Epithelial cell of esophagus (primary cell): ENCODE data around the gene ING3.

ENCODE experiments used
- DNase-seq: peaks from one replicate; pipeline ENCODE4 v3.0.0; 2010; ENCODE audit warnings: low read depth
- H3K4me3 ChIP-seq: 2 replicates; pipeline ENCODE4 v1.5.1; 2011; ENCODE audit warnings: mild to moderate bottlenecking, low read length, control low read depth
- TF ChIP-seq, protein P1 (sequence below): IDR thresholded peaks from 2 replicates; pipeline ENCODE4 v1.5.1; 2011; ENCODE audit warnings: low read depth, mild to moderate bottlenecking, low read length, control low read depth, inconsistent platforms; ENCODE audit not compliant: insufficient read depth; ENCODE audit errors: missing control alignments

Gene ING3

DNA sequence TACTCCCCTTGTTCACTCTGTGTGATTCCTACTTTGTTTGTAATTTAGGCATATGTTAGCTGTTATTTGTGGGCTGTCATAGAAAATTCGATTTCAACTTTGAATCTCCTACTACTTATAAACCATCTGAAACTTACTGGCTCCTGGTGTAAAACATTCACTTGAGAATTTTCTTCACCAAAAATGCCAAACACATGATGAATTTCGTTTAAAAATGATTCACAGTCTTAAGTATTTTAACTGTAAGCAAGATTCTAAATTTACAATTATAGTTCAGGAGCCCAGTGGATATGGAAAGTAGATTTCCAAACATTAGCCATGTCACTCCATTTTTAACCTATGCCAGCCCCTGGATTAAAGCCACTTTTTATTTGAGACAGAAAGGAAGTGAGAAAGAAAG, 41.0 kb downstream of the ING3 start:
- H3K4me3 ChIP-seq: no peak overlapping the region
- DNase-seq: no peak
- TF ChIP-seq, protein P1, sequence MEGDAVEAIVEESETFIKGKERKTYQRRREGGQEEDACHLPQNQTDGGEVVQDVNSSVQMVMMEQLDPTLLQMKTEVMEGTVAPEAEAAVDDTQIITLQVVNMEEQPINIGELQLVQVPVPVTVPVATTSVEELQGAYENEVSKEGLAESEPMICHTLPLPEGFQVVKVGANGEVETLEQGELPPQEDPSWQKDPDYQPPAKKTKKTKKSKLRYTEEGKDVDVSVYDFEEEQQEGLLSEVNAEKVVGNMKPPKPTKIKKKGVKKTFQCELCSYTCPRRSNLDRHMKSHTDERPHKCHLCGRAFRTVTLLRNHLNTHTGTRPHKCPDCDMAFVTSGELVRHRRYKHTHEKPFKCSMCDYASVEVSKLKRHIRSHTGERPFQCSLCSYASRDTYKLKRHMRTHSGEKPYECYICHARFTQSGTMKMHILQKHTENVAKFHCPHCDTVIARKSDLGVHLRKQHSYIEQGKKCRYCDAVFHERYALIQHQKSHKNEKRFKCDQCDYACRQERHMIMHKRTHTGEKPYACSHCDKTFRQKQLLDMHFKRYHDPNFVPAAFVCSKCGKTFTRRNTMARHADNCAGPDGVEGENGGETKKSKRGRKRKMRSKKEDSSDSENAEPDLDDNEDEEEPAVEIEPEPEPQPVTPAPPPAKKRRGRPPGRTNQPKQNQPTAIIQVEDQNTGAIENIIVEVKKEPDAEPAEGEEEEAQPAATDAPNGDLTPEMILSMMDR: no peak

DNA sequence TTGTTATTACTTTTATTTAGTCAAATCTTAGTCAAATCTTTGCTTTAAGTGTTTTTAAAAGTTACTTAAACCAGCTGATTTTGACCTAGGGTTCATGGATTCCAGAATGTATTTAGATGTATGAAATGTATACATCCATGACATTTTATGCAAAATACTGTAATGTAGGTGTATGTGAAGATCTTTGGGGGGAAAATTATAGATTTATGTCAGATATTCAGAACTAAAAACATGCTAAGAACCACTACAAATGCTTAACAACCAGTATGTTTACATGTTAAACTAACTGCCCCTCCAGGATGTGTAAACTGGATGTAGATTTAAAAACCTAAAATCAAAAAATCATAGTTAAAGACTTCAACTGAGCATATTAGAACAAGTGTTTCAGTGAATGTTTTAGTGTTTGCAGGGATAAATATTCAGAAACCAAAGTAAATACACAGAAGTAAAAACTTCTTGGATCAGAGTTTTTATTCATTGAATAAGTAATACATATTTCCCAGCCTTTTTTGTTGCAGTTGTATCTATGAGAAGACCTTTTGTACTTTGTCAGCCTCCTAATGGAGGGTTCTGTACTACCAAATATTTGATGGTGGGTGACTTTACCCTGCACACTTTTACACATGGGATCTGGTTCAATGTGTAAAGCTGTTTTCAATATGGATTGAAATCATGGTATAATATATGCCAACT, 41.8 kb downstream of the ING3 start:
- no peak overlapping the region for H3K4me3 ChIP-seq
- TF ChIP-seq, protein P1: no peak
- DNase-seq: no peak

DNA sequence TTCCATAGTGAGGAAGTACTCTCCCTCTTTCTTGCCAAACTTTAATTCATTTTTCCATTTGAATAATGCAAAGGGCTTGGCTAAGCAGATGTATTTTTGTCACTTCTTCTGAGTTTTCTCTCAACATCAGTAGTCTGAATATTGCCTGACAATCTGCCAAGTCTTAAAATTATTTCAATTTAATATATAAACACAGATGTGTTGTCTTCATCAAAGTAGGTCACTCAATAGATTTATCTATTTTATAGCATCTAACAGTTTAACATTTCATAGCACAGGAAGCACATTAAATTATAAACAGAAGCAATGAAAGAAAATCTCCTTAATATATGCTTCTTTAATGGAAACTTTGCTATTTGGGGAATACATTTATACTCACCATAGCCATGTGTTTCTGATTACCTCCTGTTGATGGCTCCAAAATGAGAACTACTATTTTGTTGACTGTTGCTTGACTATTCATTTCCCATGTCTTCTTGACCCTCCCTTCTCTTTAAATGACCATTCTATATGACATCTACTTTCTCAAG, 42.5 kb downstream of the ING3 start:
- TF ChIP-seq, protein P1: no peak
- no peak for DNase-seq
- H3K4me3 ChIP-seq: no peak overlapping the region

DNA sequence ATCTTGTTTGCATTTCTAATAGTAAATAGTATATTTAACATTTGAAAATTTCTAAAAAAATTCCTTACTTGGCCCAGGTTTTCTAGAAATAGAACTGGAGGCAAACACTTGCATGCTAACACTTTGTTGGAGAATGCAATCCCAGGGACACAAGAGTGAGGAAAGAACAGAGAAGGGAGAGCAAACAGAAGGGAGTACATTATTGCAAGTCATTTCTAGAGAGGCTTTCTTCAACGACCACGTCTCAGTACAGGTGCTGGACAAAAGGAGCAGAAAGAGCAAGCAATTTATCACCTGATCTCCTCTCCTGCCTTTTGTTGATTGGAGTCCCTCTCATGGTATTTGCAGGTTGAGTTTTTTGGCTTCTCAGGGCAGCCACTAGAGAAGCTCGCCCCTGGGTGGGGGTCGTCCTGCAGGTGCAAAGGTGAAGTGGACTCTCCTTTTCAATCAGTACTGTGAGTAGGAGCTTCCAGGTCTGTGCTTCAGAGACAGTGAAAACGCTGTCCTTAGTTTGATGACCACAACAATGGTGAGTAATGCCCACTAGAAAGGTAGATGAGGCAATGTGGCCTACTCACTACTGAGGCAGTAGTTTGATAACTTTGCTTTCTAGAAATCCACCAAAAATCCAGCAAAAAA, 43.1 kb downstream of the ING3 start:
- no peak overlapping the region for H3K4me3 ChIP-seq
- peak; percentile 51 for DNase-seq
- TF ChIP-seq, protein P1: no peak

DNA sequence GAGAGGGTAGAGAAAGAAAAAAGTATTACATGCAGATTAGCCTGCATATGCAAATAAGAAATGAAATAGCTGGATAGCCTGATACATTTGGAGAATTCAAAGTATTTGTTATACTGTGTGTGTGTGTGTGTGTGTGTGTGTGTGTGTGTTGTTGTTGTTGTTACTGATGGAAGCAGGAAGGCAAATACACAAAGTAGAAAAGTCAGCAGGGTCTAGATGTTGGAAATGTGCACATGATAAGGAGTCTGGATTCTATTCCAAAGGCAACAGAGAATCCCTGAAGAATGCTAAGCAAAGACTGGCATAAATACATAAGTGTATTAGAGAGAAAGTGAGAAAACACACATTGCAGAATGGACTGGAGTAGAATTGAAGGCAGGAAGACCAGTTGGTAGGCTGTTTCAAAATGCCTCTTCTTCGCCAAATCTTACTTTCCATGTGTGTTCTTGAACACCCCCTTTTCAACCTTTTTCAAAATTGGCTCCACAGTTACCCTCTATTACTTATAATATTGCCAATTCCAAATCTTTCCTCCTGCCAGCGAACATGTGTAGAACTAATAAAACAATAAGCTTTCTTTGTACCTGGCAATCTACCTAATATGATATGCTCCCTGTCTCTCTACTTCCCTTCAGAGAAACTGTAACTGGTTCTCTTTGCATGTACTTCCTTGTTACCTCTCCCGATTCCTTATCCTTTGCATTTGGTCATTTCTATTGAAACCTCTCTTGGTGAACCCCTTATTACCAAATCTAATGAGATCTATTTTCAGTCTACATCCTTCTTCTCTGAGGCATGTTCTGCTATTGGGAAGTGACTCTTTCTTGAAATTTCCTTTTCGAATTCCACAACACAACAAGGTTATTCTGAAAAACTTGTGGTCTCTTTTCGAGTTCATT, 44.2 kb downstream of the ING3 start:
- DNase-seq: no peak
- no peak overlapping the region for H3K4me3 ChIP-seq
- TF ChIP-seq, protein P1: no peak

DNA sequence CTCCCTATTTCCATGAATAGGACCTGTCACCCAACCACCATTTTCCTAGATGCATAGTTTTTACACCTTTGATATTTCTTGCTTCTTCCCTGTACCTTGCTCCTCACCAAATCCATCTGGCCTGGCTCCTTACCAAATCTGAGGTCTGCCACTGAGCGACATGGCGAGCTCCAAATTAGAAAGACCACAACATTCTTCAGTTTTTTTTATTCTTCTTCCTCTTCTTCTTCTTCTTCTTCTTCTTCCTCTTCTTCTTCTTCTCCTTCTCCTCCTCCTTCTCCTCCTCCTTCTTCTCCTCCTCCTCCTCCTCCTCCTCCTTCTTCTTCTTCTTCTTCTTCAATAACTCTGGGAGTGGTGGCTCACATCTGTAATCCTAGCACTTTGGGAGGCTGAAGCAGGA, 45.1 kb downstream of the ING3 start:
- TF ChIP-seq, protein P1: no peak
- no peak overlapping the region for H3K4me3 ChIP-seq
- no peak for DNase-seq
